Activated CD8-positive, alpha-beta memory T cell treated with anti-CD3 and anti-CD28 coated beads for 24 hours (primary cell): Measurements from ENCODE around the gene SYNPO.

Source experiments
- DNase-seq: peaks from one replicate; pipeline ENCODE4 v3.0.0-alpha.2; 2020

Gene SYNPO, protein sequence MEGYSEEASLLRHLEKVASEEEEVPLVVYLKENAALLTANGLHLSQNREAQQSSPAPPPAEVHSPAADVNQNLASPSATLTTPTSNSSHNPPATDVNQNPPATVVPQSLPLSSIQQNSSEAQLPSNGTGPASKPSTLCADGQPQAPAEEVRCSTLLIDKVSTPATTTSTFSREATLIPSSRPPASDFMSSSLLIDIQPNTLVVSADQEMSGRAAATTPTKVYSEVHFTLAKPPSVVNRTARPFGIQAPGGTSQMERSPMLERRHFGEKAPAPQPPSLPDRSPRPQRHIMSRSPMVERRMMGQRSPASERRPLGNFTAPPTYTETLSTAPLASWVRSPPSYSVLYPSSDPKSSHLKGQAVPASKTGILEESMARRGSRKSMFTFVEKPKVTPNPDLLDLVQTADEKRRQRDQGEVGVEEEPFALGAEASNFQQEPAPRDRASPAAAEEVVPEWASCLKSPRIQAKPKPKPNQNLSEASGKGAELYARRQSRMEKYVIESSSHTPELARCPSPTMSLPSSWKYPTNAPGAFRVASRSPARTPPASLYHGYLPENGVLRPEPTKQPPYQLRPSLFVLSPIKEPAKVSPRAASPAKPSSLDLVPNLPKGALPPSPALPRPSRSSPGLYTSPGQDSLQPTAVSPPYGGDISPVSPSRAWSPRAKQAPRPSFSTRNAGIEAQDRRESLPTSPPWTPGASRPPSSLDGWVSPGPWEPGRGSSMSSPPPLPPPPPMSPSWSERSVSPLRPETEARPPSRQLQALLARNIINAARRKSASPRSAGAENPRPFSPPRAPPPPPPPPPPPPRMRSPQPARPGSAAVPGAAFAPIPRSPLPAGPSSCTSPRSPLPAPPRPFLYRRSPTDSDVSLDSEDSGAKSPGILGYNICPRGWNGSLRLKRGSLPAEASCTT

DNA sequence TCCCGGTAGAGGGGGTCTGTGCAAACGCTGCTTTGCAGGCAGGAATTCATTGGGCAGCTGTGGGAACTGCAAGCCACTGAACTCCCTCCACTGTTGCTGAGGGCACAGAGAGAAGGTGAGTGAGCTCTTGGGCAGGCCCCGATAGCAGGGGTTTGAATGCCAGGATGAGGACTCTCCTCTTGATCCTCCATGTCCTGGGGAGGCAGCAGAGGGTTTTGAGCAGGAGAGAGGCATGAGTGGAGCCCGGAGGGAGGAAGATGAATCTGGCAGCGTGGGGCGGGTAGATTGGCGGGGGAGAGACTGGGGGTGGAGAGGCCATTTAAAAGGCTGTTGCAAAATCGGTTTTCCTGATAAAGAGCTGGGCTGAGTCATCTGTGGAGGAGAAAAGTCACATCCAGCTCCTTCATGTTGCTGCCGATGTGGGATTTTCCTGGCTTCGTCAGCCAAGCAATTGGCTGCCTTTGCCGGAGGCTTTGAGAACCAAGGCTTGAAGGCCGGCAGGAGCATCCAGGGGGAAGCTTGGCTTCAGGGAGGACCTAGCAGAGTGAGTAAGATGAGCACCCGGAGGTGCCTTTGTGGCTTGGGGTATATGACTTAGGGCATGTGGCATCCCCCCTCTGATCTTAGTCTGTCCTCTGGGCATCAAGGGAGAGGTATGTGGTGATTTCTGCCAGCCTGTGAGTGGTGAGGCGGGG lies at the start of gene SYNPO:
Gene SYNPO, plus strand, starts transcription at position 350 of the 695 bp plus-strand sequence. CDS start 7,616 bp downstream, outside the sequence.
- DNase-seq = no peak

DNA sequence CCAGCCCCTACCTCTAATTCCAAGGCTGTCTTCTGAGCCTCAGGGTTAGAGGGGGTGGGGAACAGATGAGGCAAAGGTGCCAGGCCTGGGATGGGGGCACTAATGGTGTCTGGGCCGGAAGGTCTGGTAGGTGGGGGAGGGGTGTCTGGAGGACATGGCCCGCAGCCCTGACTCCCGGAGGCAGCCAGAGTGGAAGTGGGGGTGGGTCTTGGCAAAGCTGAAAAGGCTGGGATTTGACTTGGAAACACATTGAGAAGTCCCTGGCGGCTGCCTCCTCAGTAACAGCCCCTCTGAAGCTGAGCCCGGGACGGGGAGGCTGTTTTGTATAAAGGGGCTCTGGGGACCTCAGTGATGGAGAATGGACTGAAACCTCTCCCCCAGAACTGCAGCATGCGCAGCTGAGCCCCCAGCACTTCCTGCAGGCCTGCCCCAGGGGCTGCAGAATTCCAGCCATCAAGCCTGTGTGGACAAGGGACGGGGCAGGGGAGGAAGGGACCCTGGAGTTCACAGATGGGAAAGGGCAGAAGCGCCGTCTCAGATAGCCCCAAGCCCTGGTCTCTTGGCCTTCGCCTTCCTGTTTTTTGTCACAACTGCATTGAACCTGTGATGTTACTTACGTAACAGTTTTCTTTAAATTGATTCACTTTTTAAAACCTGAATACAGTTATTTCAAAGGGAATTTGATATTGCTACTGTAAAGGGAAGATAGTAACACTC lies 49.3 kb upstream of the SYNPO start:
- DNase-seq = no peak

GRCh38 chr5:150593593-150593992 lies 46.9 kb upstream of the SYNPO start:
- DNase-seq = no peak

DNA sequence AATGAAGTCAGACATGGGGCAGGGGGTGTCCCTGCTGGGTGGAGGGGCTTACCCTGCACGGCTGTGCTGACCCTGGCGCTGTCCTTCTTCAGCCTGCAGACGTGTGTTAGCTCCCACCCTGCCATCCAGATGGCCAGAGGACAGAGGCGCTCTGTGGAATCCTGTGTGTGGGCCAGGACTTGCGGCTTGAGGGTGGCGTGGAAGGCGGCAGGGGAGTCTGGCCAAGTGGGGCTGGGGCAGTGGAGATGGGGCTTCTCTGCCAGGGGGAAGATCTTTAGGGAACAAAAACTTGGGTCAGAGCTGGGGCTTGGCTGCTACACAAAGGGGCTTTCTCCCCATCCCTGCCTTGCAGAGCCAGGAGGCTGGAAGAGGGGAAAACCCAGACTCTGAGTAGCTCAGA lies 46.5 kb upstream of the SYNPO start:
- DNase-seq = no peak

GRCh38 chr5:150595466-150596031 lies 44.9 kb upstream of the SYNPO start:
- DNase-seq = no peak

GRCh38 chr5:150596313-150596712 lies 44.1 kb upstream of the SYNPO start:
- DNase-seq = no peak

DNA sequence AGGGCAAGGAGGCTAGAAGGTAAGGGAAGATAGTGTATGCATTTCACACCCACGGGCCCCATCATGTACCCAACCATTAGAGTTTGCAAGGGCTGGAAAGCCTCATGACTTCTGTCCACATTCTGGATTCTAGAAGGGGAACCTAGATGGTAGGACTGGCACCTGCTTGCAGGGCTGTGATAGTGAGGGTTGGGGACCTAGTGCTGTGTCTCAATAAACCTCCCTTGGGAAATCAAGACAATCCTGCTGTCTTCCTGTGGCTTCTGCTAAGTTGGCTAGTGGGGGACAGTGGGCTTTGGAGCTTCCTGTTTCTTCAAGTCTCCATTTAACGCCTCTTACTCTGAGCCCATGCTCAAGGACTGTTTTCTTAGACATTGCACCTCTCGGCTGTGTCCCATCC lies 43.6 kb upstream of the SYNPO start:
- no peak for DNase-seq

DNA sequence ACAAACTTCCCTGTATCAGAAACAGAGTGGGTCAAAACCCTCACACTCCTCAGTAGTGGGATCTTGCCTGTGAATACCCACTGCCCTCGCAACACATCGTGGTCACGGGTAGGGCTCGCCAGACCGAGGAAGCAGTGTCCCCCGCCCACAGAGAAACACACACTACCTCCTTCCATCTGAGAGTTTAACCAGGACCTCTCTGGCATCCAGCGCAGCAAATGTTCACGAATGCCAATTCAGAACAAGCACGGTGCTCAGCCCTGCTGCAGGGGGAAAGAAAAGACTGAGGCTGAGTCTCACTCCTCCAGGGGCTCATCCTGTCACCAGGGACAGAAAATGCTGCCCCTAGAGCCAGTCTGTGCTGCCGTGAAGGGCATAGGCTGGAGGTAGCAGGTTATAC lies 42.5 kb upstream of the SYNPO start:
- no peak for DNase-seq

DNA sequence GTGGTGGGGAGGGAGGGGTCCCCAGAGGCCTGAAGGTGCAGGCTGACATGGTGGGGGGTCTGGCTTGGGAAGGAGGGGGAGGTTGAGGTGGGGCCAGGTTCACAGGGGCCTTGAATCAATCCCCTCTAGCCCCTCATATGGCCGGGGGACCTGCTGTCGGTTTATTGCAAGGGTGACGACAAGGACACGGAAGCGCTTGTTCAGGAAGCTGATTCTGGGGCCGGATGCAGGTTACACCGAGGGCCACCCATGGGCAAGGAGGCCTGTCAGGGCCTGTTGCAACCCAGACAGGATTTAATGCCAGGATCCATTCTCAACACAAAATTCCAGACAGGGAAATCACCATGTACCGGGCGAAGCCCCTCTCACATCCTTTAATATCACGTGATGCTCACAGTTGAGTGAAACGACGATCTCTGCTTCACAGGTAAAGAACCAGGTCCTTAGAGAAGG lies 41.6 kb upstream of the SYNPO start:
- no peak for DNase-seq

- no peak for DNase-seq
Measured at GRCh38 chr5:150599281-150599680, 41.2 kb upstream of the SYNPO start.

DNA sequence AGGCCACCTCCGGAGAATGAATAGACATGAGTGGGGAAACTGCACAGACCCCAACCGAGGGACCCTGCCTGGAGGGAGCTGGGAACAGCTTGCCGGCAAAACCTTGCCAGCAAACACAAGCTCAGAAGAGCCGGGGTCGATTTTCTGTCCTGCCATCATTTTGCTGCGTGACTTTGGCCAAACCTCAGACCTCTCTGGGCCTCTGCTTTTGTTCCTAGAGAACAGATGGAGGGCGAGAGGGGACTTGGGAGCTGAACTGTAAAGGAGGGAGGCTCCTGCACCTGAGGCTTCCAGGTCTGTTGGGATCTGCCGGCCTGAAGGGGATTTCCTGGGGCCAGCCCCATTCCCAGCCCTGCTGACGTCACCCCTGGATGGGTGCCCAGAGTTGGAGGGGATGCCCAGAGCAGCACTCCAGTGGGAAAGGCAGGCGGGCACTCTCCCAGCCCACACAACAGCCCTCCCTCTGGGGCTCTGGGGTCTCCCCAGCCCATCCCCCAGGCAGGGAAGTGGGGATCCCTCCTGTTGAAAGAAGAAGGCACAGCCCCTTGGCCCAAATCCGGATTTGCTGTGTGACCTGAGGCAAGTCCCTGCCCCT lies 40.4 kb upstream of the SYNPO start:
- no peak for DNase-seq

GRCh38 chr5:150600616-150601490 lies 39.6 kb upstream of the SYNPO start:
- no peak for DNase-seq

DNA sequence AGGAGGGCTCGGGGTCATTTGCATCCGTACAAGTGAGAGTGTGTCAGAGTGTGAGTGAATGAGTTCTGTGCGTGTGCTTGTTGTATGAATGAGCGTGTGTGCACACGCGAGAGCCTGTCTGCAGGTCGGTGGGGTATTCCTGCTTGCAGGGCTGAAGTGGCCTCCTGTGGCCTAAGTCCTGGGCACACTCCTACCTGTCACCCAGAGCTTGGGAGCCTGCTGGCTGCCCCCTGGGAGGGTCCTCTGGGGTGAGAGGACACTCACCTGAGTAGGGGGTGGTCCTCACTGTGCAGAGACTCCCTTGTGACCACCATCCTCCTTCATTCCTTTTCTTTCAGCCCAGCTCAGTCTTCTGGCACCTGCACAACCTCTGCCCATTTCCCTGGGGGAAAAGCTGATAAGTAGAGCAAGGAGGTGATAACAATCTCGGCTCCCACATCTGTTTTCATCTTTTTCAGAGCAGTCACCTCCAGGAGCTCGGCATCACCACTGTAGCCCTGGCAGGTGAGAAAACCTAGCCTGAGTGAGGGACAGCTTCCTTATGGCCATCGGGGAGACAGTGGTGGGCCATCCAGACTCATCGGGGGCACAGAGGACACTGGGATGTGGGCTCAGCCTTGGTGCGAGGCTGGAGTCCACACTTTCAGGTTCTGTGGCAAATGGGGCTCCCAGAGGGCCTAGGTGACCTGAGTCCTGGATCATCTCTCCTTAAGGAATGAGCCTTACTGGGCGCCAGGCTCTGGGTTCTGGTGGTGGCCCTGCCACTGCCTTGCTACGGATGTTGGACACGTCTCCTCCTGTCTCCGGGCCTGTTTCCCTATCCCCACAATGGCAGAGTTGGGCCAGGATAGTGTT lies 38.7 kb upstream of the SYNPO start:
- DNase-seq = no peak

DNA sequence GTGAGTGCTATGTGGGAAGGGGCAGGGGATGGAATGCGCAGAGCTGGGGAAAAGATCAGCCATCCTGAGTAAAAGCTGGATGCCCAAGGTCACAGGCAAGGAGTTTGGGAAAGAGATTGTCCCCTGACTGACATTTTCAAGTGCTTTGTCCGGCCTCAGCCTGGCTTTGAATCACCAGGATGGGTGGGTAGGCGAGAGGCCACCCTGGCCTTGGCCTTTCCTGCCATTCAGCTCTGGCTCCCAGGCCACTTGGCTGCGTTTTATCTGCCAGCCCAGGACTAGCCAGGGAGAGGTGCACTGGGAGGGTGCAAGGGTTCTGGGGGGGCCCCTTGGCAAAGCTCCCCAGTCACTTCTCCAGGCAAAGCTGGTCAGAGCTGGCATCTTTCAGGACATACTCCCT lies 37.4 kb upstream of the SYNPO start:
- DNase-seq = no peak

GRCh38 chr5:150603491-150603890 lies 37.0 kb upstream of the SYNPO start:
- no peak for DNase-seq

- DNase-seq = no peak
Measured at GRCh38 chr5:150604010-150604409, 36.5 kb upstream of the SYNPO start.

DNA sequence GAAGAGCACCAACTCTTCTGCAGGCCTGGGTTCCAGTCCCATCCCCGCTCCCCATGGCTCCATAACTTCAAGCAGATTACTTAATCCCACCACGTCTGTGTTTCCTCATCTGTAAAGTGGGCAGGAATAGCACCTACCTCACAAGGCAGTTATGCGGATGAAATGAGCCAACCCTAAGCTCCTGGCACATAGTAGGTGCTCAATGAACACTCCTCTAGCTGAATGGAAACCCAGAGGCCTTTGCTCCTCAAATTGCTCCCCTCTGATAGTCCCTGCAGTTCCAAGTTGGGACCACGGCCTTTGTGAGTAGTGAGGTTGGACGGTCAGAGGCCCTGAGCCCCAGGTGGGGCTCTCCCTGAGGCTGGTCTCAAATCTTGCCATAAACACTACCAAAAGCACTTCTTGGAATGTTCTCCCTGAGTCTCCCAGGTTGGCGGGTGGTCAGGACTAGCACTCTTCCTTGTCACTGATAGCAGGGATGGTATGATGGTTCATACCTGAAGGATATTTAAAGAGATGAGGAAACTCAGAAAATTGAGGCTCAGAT lies 35.5 kb upstream of the SYNPO start:
- no peak for DNase-seq

GRCh38 chr5:150605546-150605945 lies 34.9 kb upstream of the SYNPO start:
- no peak for DNase-seq

GRCh38 chr5:150606476-150606875 lies 34.0 kb upstream of the SYNPO start:
- no peak for DNase-seq
